ENCODE data around the gene SRPK2. TPM values are rescaled to one million over a fixed set of nuclear protein-coding genes. Genes with fewer than 3 reads are reported as not detected.

Gene SRPK2
- polyA plus RNA-seq, 1 of the 3 experiments (the other 2 are of a cell fraction): 15.4 TPM

- no peak overlapping the region for H3K4me3 ChIP-seq (ENCODE audit: low read depth in 2 of 2, low read length in 1 of 2)
- peaks cover 0 to 11% of the 10 kb centered on the region in 2 experiments for H3K36me3 ChIP-seq (replicated peaks in 1 of 2; ENCODE audit: control insufficient read depth in 1 of 2, insufficient read depth in 2 of 2, low read length in 1 of 2)
- H3K27ac ChIP-seq (ENCODE audit: low read depth in 2 of 2, low read length in 1 of 2): no peak overlapping the region
- H3K9me3 ChIP-seq: no peaks in the 10 kb centered on the region
- TF ChIP-seq RXRA (IDR thresholded peaks at IDR 0.05; ENCODE audit: borderline replicate concordance, low read depth): no peak
- TF ChIP-seq GABPA (IDR thresholded peaks at IDR 0.05; ENCODE audit: low read depth): no peak
- TF ChIP-seq REST (IDR thresholded peaks at IDR 0.05; ENCODE audit: low read depth, low read length): no peak
- TF ChIP-seq IRF3 (IDR thresholded peaks at IDR 0.05; ENCODE audit: low read depth, low read length): no peak
- TF ChIP-seq CHD2 (IDR thresholded peaks at IDR 0.05; ENCODE audit: low read length, partially characterized antibody): no peak
- TF ChIP-seq POLR2AphosphoS5 (IDR thresholded peaks at IDR 0.05; ENCODE audit: low read depth, low read length): no peak
- TF ChIP-seq RAD21 (IDR thresholded peaks at IDR 0.05; ENCODE audit: low read length): no peak
- TF ChIP-seq ZBTB33 (IDR thresholded peaks at IDR 0.05; ENCODE audit: borderline replicate concordance, low read depth): no peak
- TF ChIP-seq YY1 (IDR thresholded peaks at IDR 0.05; ENCODE audit: low read depth): no peak
- TF ChIP-seq MAX (IDR thresholded peaks at IDR 0.05; ENCODE audit: low read depth): no peak
- TF ChIP-seq NRF1 (IDR thresholded peaks at IDR 0.05; ENCODE audit: low read depth, low read length): no peak
- no peak for TF ChIP-seq MXI1 (IDR thresholded peaks at IDR 0.05; ENCODE audit: low read depth, low read length)
- no peak for TF ChIP-seq PBX3 (IDR thresholded peaks at IDR 0.05)
- no peak for TF ChIP-seq RFX5 (IDR thresholded peaks at IDR 0.05; ENCODE audit: low read length)
- TF ChIP-seq RCOR1 (IDR thresholded peaks at IDR 0.05; ENCODE audit: low read length): no peak
- no peak for TF ChIP-seq TCF12 (IDR thresholded peaks at IDR 0.05)
- no peak for TF ChIP-seq GATA2 (CRISPR knock-in tag; IDR thresholded peaks at IDR 0.05)
- TF ChIP-seq CTCF (IDR thresholded peaks at IDR 0.05): no peak
- TF ChIP-seq FOXM1 (IDR thresholded peaks at IDR 0.05; ENCODE audit: low read depth): no peak
- CTCF ChIA-PET: interaction anchor here (0.5 to 1.2 kb wide), 2 partner anchors 12 to 53 kb away, joined by 3 read pairs; no protein-coding TSS in a partner anchor
- no peak overlapping the region for H3K9ac ChIP-seq
- H3K4me2 ChIP-seq: no peak overlapping the region
- peaks cover 11% of the 10 kb centered on the region; the same call in 1 of the 2 replicates for H4K20me1 ChIP-seq (ENCODE audit: insufficient read depth)
- H2AFZ ChIP-seq (ENCODE audit: low read depth): no peak overlapping the region
- H3K4me1 ChIP-seq (ENCODE audit: control insufficient read depth in 1 of 2, insufficient read depth in 2 of 2, low read depth in 1 of 2, low read length in 1 of 2): peaks cover 0 to under 1% of the 10 kb centered on the region in 2 experiments; a peak in 1 of 4 replicates
- no peaks in the 10 kb centered on the region for H3F3A ChIP-seq (replicated peaks; ENCODE audit: insufficient read depth)
- no peaks in the 10 kb centered on the region for H3K27me3 ChIP-seq (ENCODE audit: insufficient read depth)
- WGBS (ENCODE audit: low lambda C conversion rate): 99% methylated on average over 2 of the region's 2 CpGs
- peaks cover 14% of the 10 kb centered on the region for H3K79me2 ChIP-seq (ENCODE audit: insufficient read depth)
- DNase-seq: no peak
- H3K9me2 ChIP-seq: no peaks in the 10 kb centered on the region
- POLR2A ChIA-PET: interaction anchor here (0.6 kb wide), 2 partner anchors 88 to 122 kb away, joined by 3 to 4 read pairs; no protein-coding TSS in a partner anchor
Observed at GRCh38 chr7:105191331-105191730, 197.4 kb downstream of the SRPK2 start.

Data from SK-N-SH (cell line).